ENCODE results near the gene PBRM1. TPM values are rescaled to one million over a fixed set of nuclear protein-coding genes. Genes with fewer than 3 reads are reported as not detected.

Gene PBRM1
- total RNA-seq, 1 donor from 2014 or later = 107 TPM

DNA sequence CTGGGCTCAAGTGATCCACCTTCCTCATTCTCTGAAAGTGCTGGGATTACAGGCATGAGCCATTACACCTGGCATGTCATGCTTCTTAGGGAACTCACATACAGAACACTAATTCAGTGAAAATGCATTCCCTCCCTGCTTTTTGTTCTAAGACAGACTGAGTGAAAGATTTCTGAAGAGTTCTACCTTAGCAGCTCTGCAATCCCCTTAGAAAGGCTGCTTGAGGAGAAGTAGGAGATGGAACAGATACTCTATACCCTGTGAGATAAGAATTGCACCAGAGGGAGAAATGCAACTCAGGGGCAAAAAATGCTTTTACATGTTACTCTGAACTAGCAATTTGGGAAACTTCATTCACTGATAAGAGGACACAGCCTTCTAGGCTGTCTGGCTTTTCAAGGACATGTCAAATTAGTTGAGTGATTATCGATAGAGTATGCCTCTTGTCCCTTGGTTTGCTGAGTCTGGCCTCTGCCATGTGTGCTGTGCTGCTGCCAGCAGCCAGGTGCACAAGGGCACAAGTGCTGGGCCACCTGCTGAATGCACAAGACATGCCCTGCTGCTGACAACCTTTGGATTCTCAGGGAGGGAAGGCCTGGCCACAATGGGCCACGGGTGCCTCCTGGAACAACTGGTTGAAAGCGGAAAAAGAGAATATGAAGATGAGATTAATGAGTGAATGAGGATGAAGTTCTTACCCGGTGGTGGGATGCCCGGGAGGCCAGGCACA is 131.5 kb downstream of the PBRM1 start:
- DNase-seq (ENCODE audit: low read depth, low spot score) = no peak
- Mint-ChIP-seq H3K4me1 (peaks cover 10% of the 10 kb centered on the region), H3K36me3 (ENCODE audit: low read depth) (peaks cover 20% of the 10 kb centered on the region), H3K9me3 (no peaks in the 10 kb centered on the region), H3K27ac (ENCODE audit: unreplicated experiment) (no peak overlapping the region), H3K27me3 (ENCODE audit: low read depth) (no peaks in the 10 kb centered on the region), H3K4me3 (no peak overlapping the region)
- TF ChIP-seq, protein P1, sequence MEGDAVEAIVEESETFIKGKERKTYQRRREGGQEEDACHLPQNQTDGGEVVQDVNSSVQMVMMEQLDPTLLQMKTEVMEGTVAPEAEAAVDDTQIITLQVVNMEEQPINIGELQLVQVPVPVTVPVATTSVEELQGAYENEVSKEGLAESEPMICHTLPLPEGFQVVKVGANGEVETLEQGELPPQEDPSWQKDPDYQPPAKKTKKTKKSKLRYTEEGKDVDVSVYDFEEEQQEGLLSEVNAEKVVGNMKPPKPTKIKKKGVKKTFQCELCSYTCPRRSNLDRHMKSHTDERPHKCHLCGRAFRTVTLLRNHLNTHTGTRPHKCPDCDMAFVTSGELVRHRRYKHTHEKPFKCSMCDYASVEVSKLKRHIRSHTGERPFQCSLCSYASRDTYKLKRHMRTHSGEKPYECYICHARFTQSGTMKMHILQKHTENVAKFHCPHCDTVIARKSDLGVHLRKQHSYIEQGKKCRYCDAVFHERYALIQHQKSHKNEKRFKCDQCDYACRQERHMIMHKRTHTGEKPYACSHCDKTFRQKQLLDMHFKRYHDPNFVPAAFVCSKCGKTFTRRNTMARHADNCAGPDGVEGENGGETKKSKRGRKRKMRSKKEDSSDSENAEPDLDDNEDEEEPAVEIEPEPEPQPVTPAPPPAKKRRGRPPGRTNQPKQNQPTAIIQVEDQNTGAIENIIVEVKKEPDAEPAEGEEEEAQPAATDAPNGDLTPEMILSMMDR (conservative IDR thresholded peaks at IDR 0.05) = no peak

DNA sequence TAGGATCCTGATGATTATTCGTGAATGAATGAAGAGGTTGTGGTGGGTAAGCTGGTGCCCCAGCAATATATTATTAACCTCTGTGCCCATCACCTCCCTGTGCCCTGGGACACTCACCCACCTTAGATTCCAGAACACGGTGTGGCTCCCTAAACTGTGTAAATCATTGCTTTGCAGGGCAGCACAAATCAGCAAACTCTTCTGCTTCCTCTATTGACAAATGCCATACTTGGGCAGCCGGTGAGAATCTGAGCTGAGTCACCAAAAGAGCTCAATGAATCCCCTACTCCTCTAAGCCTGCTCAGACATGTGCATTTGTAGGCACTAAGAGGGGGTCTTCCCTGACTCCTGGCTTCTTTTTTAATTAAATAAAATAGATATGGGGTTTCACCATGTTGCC is 133.6 kb downstream of the PBRM1 start:
- Mint-ChIP-seq H3K27me3 (ENCODE audit: low read depth) (no peaks in the 10 kb centered on the region), H3K9me3 (no peaks in the 10 kb centered on the region), H3K4me1 (peaks cover under 1% of the 10 kb centered on the region), H3K4me3 (no peak overlapping the region), H3K36me3 (ENCODE audit: low read depth) (peaks cover 12% of the 10 kb centered on the region), H3K27ac (ENCODE audit: unreplicated experiment) (no peak overlapping the region)
- TF ChIP-seq, protein P1 (conservative IDR thresholded peaks at IDR 0.05) = no peak
- no peak for DNase-seq (ENCODE audit: low read depth, low spot score)

DNA sequence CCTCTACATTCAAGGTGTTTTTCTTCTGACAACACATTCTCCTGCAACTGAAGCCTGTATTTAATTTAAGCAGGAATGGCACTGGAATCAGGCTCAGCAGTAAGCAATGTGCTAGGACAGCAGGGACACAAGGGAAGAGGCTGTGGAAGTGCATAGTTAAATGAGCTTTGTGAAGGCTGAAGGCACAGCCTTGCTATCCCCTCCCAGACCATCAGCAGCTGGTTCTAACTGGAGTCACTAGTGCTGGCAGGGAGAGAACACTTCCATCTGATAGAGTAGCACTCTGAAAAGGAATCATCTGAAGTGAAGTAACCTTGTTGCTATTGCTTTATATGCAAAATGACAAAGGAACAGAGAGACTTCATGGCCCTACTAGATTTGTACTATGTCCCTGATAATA is 134.6 kb downstream of the PBRM1 start:
- peak overlapping the region; percentile 19 for H3K27ac Mint-ChIP-seq (ENCODE audit: unreplicated experiment)
- H3K9me3 Mint-ChIP-seq = no peaks in the 10 kb centered on the region
- no peaks in the 10 kb centered on the region for H3K27me3 Mint-ChIP-seq (ENCODE audit: low read depth)
- no peak overlapping the region for H3K4me3 Mint-ChIP-seq
- peaks cover 5% of the 10 kb centered on the region for H3K4me1 Mint-ChIP-seq
- TF ChIP-seq, protein P1 (conservative IDR thresholded peaks at IDR 0.05) = no peak
- DNase-seq (ENCODE audit: low read depth, low spot score) = no peak
- H3K36me3 Mint-ChIP-seq (ENCODE audit: low read depth) = peaks cover 12% of the 10 kb centered on the region

DNA sequence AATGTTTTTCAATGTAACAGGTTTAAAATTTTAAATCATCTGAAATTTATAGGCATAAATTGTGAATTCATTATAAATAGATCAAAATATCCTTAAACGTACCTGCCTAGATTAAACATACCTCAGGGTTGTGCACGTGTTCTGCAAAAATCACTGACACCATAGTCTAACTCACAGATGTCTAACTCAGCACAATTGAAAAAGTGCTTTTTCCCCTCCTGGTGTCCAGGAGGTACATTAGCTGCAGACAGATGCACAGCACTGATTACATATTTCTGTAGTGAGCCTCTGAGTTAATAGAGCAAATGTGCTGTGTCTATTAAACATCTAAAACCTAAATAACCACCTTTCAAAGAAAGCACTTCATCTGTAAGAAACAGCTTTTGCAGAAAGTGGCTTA is 138.6 kb downstream of the PBRM1 start:
- Mint-ChIP-seq H3K27ac (ENCODE audit: unreplicated experiment) (no peak overlapping the region), H3K9me3 (no peaks in the 10 kb centered on the region), H3K4me1 (peaks cover 17% of the 10 kb centered on the region), H3K4me3 (no peak overlapping the region), H3K36me3 (ENCODE audit: low read depth) (peaks cover 8% of the 10 kb centered on the region), H3K27me3 (ENCODE audit: low read depth) (no peaks in the 10 kb centered on the region)
- TF ChIP-seq, protein P1 (conservative IDR thresholded peaks at IDR 0.05) = no peak
- DNase-seq (ENCODE audit: low read depth, low spot score) = no peak

DNA sequence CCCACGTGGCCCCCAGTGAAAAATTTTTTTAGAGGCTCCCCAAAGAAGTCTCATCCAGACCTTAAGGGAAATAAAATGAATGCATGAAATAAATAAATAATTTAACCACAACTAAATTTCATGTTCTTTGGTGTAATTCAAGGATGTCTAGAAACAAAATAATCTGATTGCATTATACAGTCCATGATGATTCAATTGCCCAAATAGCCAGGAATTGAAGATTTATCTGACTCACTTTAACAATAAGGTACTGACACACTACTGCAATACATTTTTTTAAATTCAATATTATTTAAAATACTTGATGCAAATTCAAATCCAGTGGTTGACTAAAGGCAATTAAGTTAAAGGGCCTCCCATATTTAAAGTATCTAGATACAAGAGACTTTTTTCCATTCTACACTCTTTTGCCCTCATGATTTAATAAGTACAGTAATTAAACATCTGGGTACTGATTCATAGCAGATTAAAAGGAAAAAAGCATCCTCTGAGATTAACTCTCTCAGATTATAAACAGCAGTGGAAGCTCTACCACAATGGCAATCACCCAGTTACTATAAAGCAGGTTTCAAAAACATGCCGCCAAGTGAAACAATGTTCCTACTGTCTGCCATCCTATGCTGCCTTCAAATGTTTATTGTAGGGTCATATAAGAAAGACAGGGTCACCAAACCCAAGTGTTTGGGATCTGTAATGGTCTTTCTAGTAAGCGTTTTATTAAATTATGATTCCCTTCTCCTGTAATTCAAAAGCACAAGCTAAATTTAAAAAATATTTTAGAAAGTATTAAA is 139.4 kb downstream of the PBRM1 start:
- TF ChIP-seq, protein P1 (conservative IDR thresholded peaks at IDR 0.05) = no peak
- Mint-ChIP-seq H3K36me3 (ENCODE audit: low read depth) (peaks cover 6% of the 10 kb centered on the region), H3K9me3 (no peaks in the 10 kb centered on the region), H3K27ac (ENCODE audit: unreplicated experiment) (no peak overlapping the region), H3K4me3 (no peak overlapping the region), H3K27me3 (ENCODE audit: low read depth) (no peaks in the 10 kb centered on the region), H3K4me1 (peaks cover 17% of the 10 kb centered on the region)
- no peak for DNase-seq (ENCODE audit: low read depth, low spot score)
